ENCODE results near the gene TMC2.

The TMC2 gene

DNA sequence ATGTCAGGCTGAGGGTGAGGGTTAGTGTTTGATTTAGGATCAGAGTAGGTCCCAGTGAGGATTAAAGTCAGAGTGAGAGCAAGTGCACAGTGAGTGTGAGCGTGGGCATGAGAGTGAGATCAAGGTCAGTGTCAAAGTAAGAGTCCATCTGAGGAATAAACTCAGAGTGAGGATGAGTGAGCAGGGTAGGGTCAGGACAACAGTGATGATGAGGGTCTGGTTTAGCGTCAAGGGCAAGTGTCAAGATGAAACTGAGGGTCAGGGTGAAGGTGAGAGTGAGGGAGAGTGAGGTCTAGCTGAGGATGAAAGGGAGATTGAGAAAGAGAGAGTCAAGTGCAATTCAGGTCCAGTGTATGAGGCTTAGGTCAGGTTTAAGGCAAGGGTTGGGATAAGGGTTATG, 20.0 kb upstream of the TMC2 start:
- WGBS (ENCODE audit: extremely low coverage, insufficient coverage, low lambda C conversion rate) = no CpG with 5 or more reads among the region's 2 CpGs
- Histone ChIP-seq H3K4me3 (ENCODE audit: low read length) (no peak overlapping the region), H2BK5ac (ENCODE audit: low read length) (no peak overlapping the region), H3K79me2 (ENCODE audit: control insufficient read depth, insufficient read depth, low read length) (no peaks in the 10 kb centered on the region), H3K56ac (ENCODE audit: low read length) (no peak overlapping the region), H3K4ac (ENCODE audit: low read depth, low read length) (no peak overlapping the region), H3K23ac (ENCODE audit: low read length) (no peak overlapping the region), H2BK15ac (replicated peaks; ENCODE audit: low read depth) (no peak overlapping the region), H4K5ac (ENCODE audit: low read length) (no peak overlapping the region), H3K4me2 (ENCODE audit: low read length) (no peak overlapping the region), H2AK5ac (ENCODE audit: low read length) (no peak overlapping the region), H3K27ac (ENCODE audit: low read depth, low read length) (no peak overlapping the region), H3K36me3 (ENCODE audit: control insufficient read depth, insufficient read depth, low read length) (no peaks in the 10 kb centered on the region), H2BK120ac (ENCODE audit: low read depth, low read length) (no peak overlapping the region), H3K27me3 (ENCODE audit: insufficient read depth, low read length, poor library complexity) (peaks cover 6% of the 10 kb centered on the region), H3K9ac (ENCODE audit: low read length) (no peak overlapping the region), H3K79me1 (ENCODE audit: low read length) (no peaks in the 10 kb centered on the region), H3K4me1 (ENCODE audit: control insufficient read depth, low read depth, low read length) (no peaks in the 10 kb centered on the region), H4K8ac (ENCODE audit: low read depth, low read length) (no peak overlapping the region), H3K18ac (ENCODE audit: low read length) (no peak overlapping the region)
- DNase-seq = no peak

DNA sequence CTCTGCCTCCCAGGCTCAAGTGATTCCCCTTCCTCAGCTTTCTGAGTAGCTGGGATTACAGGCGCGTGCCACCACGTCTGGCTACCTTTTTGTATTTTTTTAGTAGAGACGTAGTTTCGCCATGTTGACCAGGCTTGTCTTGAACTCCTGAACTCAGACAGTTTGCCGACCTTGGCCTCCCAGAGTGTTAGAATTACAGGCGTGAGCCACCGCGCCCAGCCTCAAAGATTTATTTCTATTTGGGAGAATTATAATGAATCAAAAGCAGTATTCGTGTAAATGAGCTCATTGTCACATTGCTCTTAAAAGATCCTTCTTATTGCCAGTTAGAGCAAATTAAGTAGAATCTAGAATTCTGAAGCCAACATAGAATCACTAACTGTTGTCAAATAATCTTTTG, 18.3 kb upstream of the TMC2 start:
- H3K4me2 ChIP-seq (ENCODE audit: low read length) = no peak overlapping the region
- no peak overlapping the region for H4K5ac ChIP-seq (ENCODE audit: low read length)
- no peak overlapping the region for H3K23ac ChIP-seq (ENCODE audit: low read length)
- no peaks in the 10 kb centered on the region for H3K79me1 ChIP-seq (ENCODE audit: low read length)
- no CpG with 5 or more reads among the region's 10 CpGs for WGBS (ENCODE audit: extremely low coverage, insufficient coverage, low lambda C conversion rate)
- peaks cover 8% of the 10 kb centered on the region for H3K27me3 ChIP-seq (ENCODE audit: insufficient read depth, low read length, poor library complexity)
- no peak overlapping the region for H3K56ac ChIP-seq (ENCODE audit: low read length)
- H3K36me3 ChIP-seq (ENCODE audit: control insufficient read depth, insufficient read depth, low read length) = no peaks in the 10 kb centered on the region
- H3K4me3 ChIP-seq (ENCODE audit: low read length) = no peak overlapping the region
- H3K79me2 ChIP-seq (ENCODE audit: control insufficient read depth, insufficient read depth, low read length) = no peaks in the 10 kb centered on the region
- H4K8ac ChIP-seq (ENCODE audit: low read depth, low read length) = no peak overlapping the region
- no peak overlapping the region for H2BK120ac ChIP-seq (ENCODE audit: low read depth, low read length)
- no peak for DNase-seq
- H2BK15ac ChIP-seq (replicated peaks; ENCODE audit: low read depth) = no peak overlapping the region
- H3K18ac ChIP-seq (ENCODE audit: low read length) = no peak overlapping the region
- H3K27ac ChIP-seq (ENCODE audit: low read depth, low read length) = no peak overlapping the region
- no peak overlapping the region for H3K4ac ChIP-seq (ENCODE audit: low read depth, low read length)
- no peaks in the 10 kb centered on the region for H3K4me1 ChIP-seq (ENCODE audit: control insufficient read depth, low read depth, low read length)
- H2BK5ac ChIP-seq (ENCODE audit: low read length) = no peak overlapping the region
- H2AK5ac ChIP-seq (ENCODE audit: low read length) = no peak overlapping the region
- H3K9ac ChIP-seq (ENCODE audit: low read length) = no peak overlapping the region

GRCh38 chr20:2518558-2518957, 17.8 kb upstream of the TMC2 start:
- Histone ChIP-seq H3K56ac (ENCODE audit: low read length) (no peak overlapping the region), H2AK5ac (ENCODE audit: low read length) (no peak overlapping the region), H3K27ac (ENCODE audit: low read depth, low read length) (no peak overlapping the region), H4K5ac (ENCODE audit: low read length) (no peak overlapping the region), H2BK15ac (replicated peaks; ENCODE audit: low read depth) (no peak overlapping the region), H3K36me3 (ENCODE audit: control insufficient read depth, insufficient read depth, low read length) (no peaks in the 10 kb centered on the region), H3K23ac (ENCODE audit: low read length) (no peak overlapping the region), H3K27me3 (ENCODE audit: insufficient read depth, low read length, poor library complexity) (peaks cover 8% of the 10 kb centered on the region), H3K4ac (ENCODE audit: low read depth, low read length) (no peak overlapping the region), H2BK120ac (ENCODE audit: low read depth, low read length) (no peak overlapping the region), H3K4me2 (ENCODE audit: low read length) (no peak overlapping the region), H3K4me1 (ENCODE audit: control insufficient read depth, low read depth, low read length) (no peaks in the 10 kb centered on the region), H3K9ac (ENCODE audit: low read length) (no peak overlapping the region), H3K4me3 (ENCODE audit: low read length) (no peak overlapping the region), H3K18ac (ENCODE audit: low read length) (no peak overlapping the region), H2BK5ac (ENCODE audit: low read length) (no peak overlapping the region), H3K79me1 (ENCODE audit: low read length) (no peaks in the 10 kb centered on the region), H4K8ac (ENCODE audit: low read depth, low read length) (no peak overlapping the region), H3K79me2 (ENCODE audit: control insufficient read depth, insufficient read depth, low read length) (no peaks in the 10 kb centered on the region)
- no peak for DNase-seq
- WGBS (ENCODE audit: extremely low coverage, insufficient coverage, low lambda C conversion rate) = 100% methylated on average over 1 of the region's 4 CpGs

DNA sequence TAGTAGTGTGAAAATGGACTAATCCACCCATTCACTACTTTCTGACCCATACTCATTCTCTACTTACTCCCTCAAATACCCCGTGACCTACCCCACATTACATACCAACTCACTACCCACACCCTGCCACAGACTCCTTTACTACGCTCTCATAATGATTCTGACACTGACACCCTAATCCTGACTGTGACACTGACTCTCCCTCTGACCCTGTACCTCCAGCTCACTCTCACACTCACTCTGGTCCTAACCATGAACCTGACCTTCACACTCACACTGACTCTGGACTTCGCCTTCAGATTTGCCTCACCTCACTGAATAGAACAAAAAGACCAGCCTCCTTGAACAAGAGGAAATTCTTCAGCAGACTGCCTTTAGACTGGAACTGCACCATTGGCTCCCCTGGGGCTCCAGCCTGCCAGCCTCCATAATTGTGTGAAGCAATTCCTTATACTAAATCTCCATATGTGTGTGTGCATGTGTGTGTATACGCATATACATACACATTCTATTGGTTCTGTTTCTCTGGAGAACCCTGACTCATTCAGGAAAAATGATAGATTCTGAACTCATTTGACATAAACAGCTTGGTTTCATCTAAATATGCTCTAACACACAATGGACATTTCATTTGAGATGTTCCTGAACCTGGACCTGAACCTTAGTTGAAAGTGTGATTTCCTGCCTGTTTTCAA, 17.1 kb upstream of the TMC2 start:
- Histone ChIP-seq H3K36me3 (ENCODE audit: control insufficient read depth, insufficient read depth, low read length) (no peaks in the 10 kb centered on the region), H3K23ac (ENCODE audit: low read length) (no peak overlapping the region), H2AK5ac (ENCODE audit: low read length) (no peak overlapping the region), H3K27ac (ENCODE audit: low read depth, low read length) (no peak overlapping the region), H3K9ac (ENCODE audit: low read length) (no peak overlapping the region), H3K4me2 (ENCODE audit: low read length) (no peak overlapping the region), H2BK15ac (replicated peaks; ENCODE audit: low read depth) (no peak overlapping the region), H3K18ac (ENCODE audit: low read length) (no peak overlapping the region), H3K79me1 (ENCODE audit: low read length) (no peaks in the 10 kb centered on the region), H2BK5ac (ENCODE audit: low read length) (no peak overlapping the region), H4K5ac (ENCODE audit: low read length) (no peak overlapping the region), H3K56ac (ENCODE audit: low read length) (no peak overlapping the region), H3K4me1 (ENCODE audit: control insufficient read depth, low read depth, low read length) (no peaks in the 10 kb centered on the region), H4K8ac (ENCODE audit: low read depth, low read length) (no peak overlapping the region), H3K79me2 (ENCODE audit: control insufficient read depth, insufficient read depth, low read length) (no peaks in the 10 kb centered on the region), H3K4me3 (ENCODE audit: low read length) (no peak overlapping the region), H3K4ac (ENCODE audit: low read depth, low read length) (no peak overlapping the region), H2BK120ac (ENCODE audit: low read depth, low read length) (no peak overlapping the region), H3K27me3 (ENCODE audit: insufficient read depth, low read length, poor library complexity) (peaks cover 8% of the 10 kb centered on the region)
- no peak for DNase-seq
- no CpG with 5 or more reads among the region's 4 CpGs for WGBS (ENCODE audit: extremely low coverage, insufficient coverage, low lambda C conversion rate)

DNA sequence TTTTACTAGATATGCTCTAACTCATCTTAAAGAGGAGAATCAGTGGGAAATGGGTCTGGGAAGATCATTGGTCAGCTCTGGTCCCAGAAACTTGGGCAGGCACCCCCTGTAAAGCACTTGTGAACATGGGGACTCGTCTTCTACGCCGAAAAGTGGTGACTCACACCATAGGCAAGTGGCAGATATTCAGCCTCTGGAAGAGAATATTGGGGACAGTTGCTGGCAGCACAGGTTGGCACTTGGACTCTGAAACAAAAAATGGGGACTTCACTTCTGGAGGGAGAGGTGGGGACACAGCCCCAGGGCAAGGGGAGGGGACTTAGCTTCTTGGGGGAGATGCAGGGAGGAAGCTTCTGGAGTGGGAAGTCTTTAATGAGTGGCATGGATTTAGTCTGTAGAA, 15.8 kb upstream of the TMC2 start:
- no peak overlapping the region for H3K56ac ChIP-seq (ENCODE audit: low read length)
- no peak overlapping the region for H4K8ac ChIP-seq (ENCODE audit: low read depth, low read length)
- H3K79me1 ChIP-seq (ENCODE audit: low read length) = no peaks in the 10 kb centered on the region
- H3K4me2 ChIP-seq (ENCODE audit: low read length) = no peak overlapping the region
- no peak overlapping the region for H2BK5ac ChIP-seq (ENCODE audit: low read length)
- no peak overlapping the region for H2AK5ac ChIP-seq (ENCODE audit: low read length)
- H3K79me2 ChIP-seq (ENCODE audit: control insufficient read depth, insufficient read depth, low read length) = no peaks in the 10 kb centered on the region
- no peak overlapping the region for H3K27ac ChIP-seq (ENCODE audit: low read depth, low read length)
- H3K23ac ChIP-seq (ENCODE audit: low read length) = no peak overlapping the region
- no peak overlapping the region for H2BK120ac ChIP-seq (ENCODE audit: low read depth, low read length)
- H3K27me3 ChIP-seq (ENCODE audit: insufficient read depth, low read length, poor library complexity) = peaks cover 10% of the 10 kb centered on the region
- WGBS (ENCODE audit: extremely low coverage, insufficient coverage, low lambda C conversion rate) = no CpG with 5 or more reads among the region's 3 CpGs
- no peak overlapping the region for H3K9ac ChIP-seq (ENCODE audit: low read length)
- H3K36me3 ChIP-seq (ENCODE audit: control insufficient read depth, insufficient read depth, low read length) = no peaks in the 10 kb centered on the region
- H2BK15ac ChIP-seq (replicated peaks; ENCODE audit: low read depth) = no peak overlapping the region
- H3K4me1 ChIP-seq (ENCODE audit: control insufficient read depth, low read depth, low read length) = no peaks in the 10 kb centered on the region
- no peak overlapping the region for H4K5ac ChIP-seq (ENCODE audit: low read length)
- no peak for DNase-seq
- no peak overlapping the region for H3K4ac ChIP-seq (ENCODE audit: low read depth, low read length)
- H3K18ac ChIP-seq (ENCODE audit: low read length) = no peak overlapping the region
- no peak overlapping the region for H3K4me3 ChIP-seq (ENCODE audit: low read length)

Data from mesendoderm (in vitro differentiated cells).